Activated T-cell treated with anti-CD3 and anti-CD28 coated beads for 4 hours (primary cell): ENCODE results near the gene ANKRD49.

Experiments
- DNase-seq: peaks from one replicate; pipeline ENCODE4 v3.0.0-alpha.2; 2020

ANKRD49 gene

GRCh38 chr11:94545264-94546161 is 51.7 kb downstream of the ANKRD49 start:
- DNase-seq, result no peak

GRCh38 chr11:94546162-94546470 is 52.3 kb downstream of the ANKRD49 start:
- DNase-seq, result no peak

- no peak for DNase-seq
Observed at GRCh38 chr11:94546886-94547285, 53.1 kb downstream of the ANKRD49 start.

- no peak for DNase-seq
Observed at GRCh38 chr11:94549146-94549545, 55.4 kb downstream of the ANKRD49 start.
